ENCODE results near the gene SLC35B1.

Gene SLC35B1

DNA sequence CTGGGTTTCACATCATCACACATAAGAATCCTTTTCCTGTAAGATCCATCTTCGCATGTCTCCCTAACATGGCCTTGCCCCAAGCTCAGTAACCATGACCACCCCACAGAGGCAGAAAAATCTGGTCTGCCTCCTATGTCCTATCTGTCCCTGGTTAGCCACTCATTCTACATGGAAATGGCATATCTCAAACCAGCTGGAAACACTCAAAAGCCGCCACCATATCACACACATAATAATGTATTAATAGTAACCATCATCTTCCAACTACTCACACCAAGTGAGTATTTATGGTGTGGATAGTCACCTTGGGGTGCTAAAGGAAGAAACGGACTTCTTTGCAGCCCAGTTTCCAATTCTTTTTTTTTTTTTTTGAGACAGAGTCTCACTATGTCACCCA is 44.7 kb upstream of the SLC35B1 start:
- ChIA-PET CTCF (interaction anchor here (1.1 kb wide), 1 partner anchor 25 kb away, joined by 4 read pairs; no protein-coding TSS in a partner anchor), POLR2A (ENCODE audit: low non-redundant PET) (no interaction called here)
- DNase-seq (ENCODE audit: low spot score), result no peak
- TF ChIP-seq, protein P1, sequence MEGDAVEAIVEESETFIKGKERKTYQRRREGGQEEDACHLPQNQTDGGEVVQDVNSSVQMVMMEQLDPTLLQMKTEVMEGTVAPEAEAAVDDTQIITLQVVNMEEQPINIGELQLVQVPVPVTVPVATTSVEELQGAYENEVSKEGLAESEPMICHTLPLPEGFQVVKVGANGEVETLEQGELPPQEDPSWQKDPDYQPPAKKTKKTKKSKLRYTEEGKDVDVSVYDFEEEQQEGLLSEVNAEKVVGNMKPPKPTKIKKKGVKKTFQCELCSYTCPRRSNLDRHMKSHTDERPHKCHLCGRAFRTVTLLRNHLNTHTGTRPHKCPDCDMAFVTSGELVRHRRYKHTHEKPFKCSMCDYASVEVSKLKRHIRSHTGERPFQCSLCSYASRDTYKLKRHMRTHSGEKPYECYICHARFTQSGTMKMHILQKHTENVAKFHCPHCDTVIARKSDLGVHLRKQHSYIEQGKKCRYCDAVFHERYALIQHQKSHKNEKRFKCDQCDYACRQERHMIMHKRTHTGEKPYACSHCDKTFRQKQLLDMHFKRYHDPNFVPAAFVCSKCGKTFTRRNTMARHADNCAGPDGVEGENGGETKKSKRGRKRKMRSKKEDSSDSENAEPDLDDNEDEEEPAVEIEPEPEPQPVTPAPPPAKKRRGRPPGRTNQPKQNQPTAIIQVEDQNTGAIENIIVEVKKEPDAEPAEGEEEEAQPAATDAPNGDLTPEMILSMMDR (conservative IDR thresholded peaks at IDR 0.05; ENCODE audit: low read depth), result no peak
- H3K27ac ChIP-seq, result no peak overlapping the region

GRCh38 chr17:49749730-49750129 is 42.0 kb upstream of the SLC35B1 start:
- ChIA-PET POLR2A (ENCODE audit: low non-redundant PET) (no interaction called here), CTCF (no interaction called here)
- TF ChIP-seq, protein P1 (conservative IDR thresholded peaks at IDR 0.05; ENCODE audit: low read depth), result no peak
- DNase-seq (ENCODE audit: low spot score), result no peak
- H3K27ac ChIP-seq, result no peak overlapping the region

DNA sequence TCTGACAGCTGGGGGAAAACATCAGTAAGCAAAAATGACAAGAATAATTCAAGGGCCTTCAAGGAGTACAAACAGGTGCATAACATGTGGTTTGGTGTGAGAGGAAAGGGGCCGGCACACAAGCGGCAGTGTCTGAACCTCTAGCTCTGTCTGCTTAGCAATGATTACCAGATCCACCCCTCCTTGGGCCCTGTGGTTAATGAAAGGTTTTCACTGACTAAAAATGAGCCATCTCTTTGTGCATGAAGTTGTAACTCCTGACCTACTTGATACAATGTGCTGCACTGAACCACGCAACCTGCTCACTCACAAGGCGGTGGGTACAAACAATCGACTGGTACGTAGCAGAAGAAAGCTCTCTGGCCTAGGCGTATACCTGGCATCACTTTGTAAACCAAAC is 41.0 kb upstream of the SLC35B1 start:
- POLR2A ChIA-PET (ENCODE audit: low non-redundant PET), result no interaction called here
- no peak overlapping the region for H3K27ac ChIP-seq
- DNase-seq (ENCODE audit: low spot score), result no peak
- CTCF ChIA-PET, result interaction anchor here (0.6 to 1.1 kb wide), 3 partner anchors 8 to 67 kb away, joined by 6 to 7 read pairs (median 6); no protein-coding TSS in a partner anchor
- TF ChIP-seq, protein P1 (conservative IDR thresholded peaks at IDR 0.05; ENCODE audit: low read depth), result no peak

DNA sequence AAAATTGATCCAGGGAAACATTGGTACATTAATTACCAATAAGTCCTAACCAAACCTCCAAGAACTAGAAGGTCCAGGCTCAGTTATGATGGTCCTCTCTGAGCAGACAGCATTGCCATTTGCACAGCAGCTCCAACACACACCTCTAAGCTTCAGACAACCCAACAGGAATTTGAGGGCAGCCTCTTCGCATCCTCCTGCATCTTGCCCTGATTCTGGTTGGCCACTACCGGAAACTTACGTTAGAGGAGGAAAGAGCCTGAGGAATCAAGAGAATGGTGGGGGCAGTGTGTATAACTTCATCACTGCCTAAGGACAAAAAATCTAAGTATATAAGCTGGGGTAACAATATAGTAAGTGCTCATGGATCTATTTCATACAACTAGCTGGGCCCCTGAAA is 40.5 kb upstream of the SLC35B1 start:
- TF ChIP-seq, protein P1 (conservative IDR thresholded peaks at IDR 0.05; ENCODE audit: low read depth), result no peak
- no peak for DNase-seq (ENCODE audit: low spot score)
- ChIA-PET POLR2A (ENCODE audit: low non-redundant PET) (interaction anchor here (0.5 kb wide), 1 partner anchor 16 kb away, joined by 4 read pairs; the partner anchor contains the start of gene FAM117A), CTCF (interaction anchor here (0.6 to 1.1 kb wide), 4 partner anchors 9 to 262 kb away, joined by 3 to 6 read pairs (median 4); no protein-coding TSS in a partner anchor)
- H3K27ac ChIP-seq, result no peak overlapping the region

GRCh38 chr17:49747632-49748031 is 39.9 kb upstream of the SLC35B1 start:
- CTCF ChIA-PET, result interaction anchor here (0.5 to 1.0 kb wide), 3 partner anchors 9 to 262 kb away, joined by 3 read pairs; no protein-coding TSS in a partner anchor
- POLR2A ChIA-PET (ENCODE audit: low non-redundant PET), result interaction anchor here (0.5 kb wide), 1 partner anchor 17 kb away, joined by 4 read pairs; the partner anchor contains the start of gene FAM117A
- H3K27ac ChIP-seq, result no peak overlapping the region
- TF ChIP-seq, protein P1 (conservative IDR thresholded peaks at IDR 0.05; ENCODE audit: low read depth), result no peak
- no peak for DNase-seq (ENCODE audit: low spot score)

- TF ChIP-seq, protein P1 (conservative IDR thresholded peaks at IDR 0.05; ENCODE audit: low read depth), result no peak
- ChIA-PET POLR2A (ENCODE audit: low non-redundant PET) (no interaction called here), CTCF (interaction anchor here (0.5 to 0.7 kb wide), 3 partner anchors 10 to 179 kb away, joined by 3 to 4 read pairs (median 3); no protein-coding TSS in a partner anchor)
- no peak overlapping the region for H3K27ac ChIP-seq
- DNase-seq (ENCODE audit: low spot score), result no peak
Observed at GRCh38 chr17:49746791-49747490, 39.2 kb upstream of the SLC35B1 start.

Measured in RWPE1 (cell line).